K562 (cell line): ENCODE results near the gene KIF25. TPM values are rescaled to one million over a fixed set of nuclear protein-coding genes. Genes with fewer than 3 reads are reported as not detected.
A peak's percentile ranks its signal among the peaks of the same experiment; 100 is the strongest.

Source experiments
- ATAC-seq: fragments of 200-7000 bp; cut with Tn5 transposase; 3 replicates; pipeline ENCODE4 v1.9.1; 2020; ENCODE audit warnings: moderate library complexity
- BruUV-seq: library from RNA; stranded (reverse); fragments of 400-500 nt; replicated peaks from 2 replicates; lab custom pipeline; 2021; lab: Mats Ljungman, UMichigan
- CTCF ChIA-PET: fragments of 300-600 bp; formaldehyde crosslinking; extraction: SDS; loops from one replicate; lab custom pipeline; 2021; ENCODE audit warnings: low intra/inter-chr PET ratio; lab: Yijun Ruan, JAX
- POLR2A ChIA-PET: fragments of 300-600, 350-650 bp; sonication (Branson Sonifier 250); formaldehyde crosslinking; extraction: SDS; loops from one replicate; lab custom pipeline; 2021; ENCODE audit warnings: antibody characterized with exemption, inconsistent platforms; lab: Yijun Ruan, JAX
- DNase-seq, 4 experiments: peaks; one replicate each; pipeline versions ENCODE4 v3.0.0 to v3.0.0-alpha.2; 2011 to 2018; ENCODE audit warnings: low spot score in 3 of 4, mixed read lengths in 3 of 4; ENCODE audit errors: extremely low read depth in 1 of 4
- FAIRE-seq: peaks from 2 replicates; lab custom pipeline; 2011; peaks lifted over from hg19 to GRCh38; lab: Jason Lieb, UNC
- H2AFZ ChIP-seq: 2 replicates; pipeline ENCODE4 v1.6.0; 2011; ENCODE audit warnings: low read depth, low read length, control low read depth, inconsistent platforms
- H3K27ac ChIP-seq: fragments of 200-600 bp; 3 replicates; pipeline ENCODE4 v1.8.0; 2011; ENCODE audit warnings: low read depth, mild to moderate bottlenecking, control low read depth, inconsistent platforms, low read length, moderate library complexity, mixed read lengths; ENCODE audit errors: extremely low read depth
- H3K27me3 ChIP-seq, 2 experiments: fragments of 300-600 bp in 1 of 2; 2 replicates in 1 of 2; 3 replicates in 1 of 2; pipeline versions ENCODE4 v1.6.0 to v1.8.0; 2011; ENCODE audit warnings: inconsistent platforms in 2 of 2, low read length in 2 of 2, mild to moderate bottlenecking in 1 of 2, mixed read lengths in 1 of 2, moderate library complexity in 1 of 2; ENCODE audit not compliant: control insufficient read depth in 2 of 2, insufficient read depth in 2 of 2
- H3K36me3 ChIP-seq: fragments of 300-600 bp; 3 replicates; pipeline ENCODE4 v1.8.0; 2011; ENCODE audit warnings: mild to moderate bottlenecking, low read length, inconsistent platforms; ENCODE audit not compliant: control insufficient read depth, insufficient read depth
- H3K4me1 ChIP-seq, 2 experiments: fragments of 200-600 bp in 1 of 2; replicated peaks in 1 of 2; 2 replicates in 1 of 2; 3 replicates in 1 of 2; pipeline versions ENCODE4 v1.5.1 to v1.8.0; 2011; ENCODE audit warnings: inconsistent platforms in 2 of 2, low read length in 2 of 2, mild to moderate bottlenecking in 1 of 2, mixed read lengths in 1 of 2, moderate library complexity in 1 of 2; ENCODE audit not compliant: control insufficient read depth in 2 of 2, insufficient read depth in 2 of 2
- H3K4me2 ChIP-seq: 2 replicates; pipeline ENCODE4 v1.6.1; 2011; ENCODE audit warnings: low read length, control low read depth, inconsistent platforms, mixed read lengths; ENCODE audit not compliant: insufficient read depth
- H3K4me3 ChIP-seq: fragments of 200-600 bp; sonication (generic), shearing (Covaris generic); 2 replicates; pipeline ENCODE4 v1.5.1; 2016; ENCODE audit warnings: control low read depth, inconsistent platforms
- H3K79me2 ChIP-seq: fragments of 200-600 bp; 3 replicates; pipeline ENCODE4 v1.8.0; 2011; ENCODE audit warnings: low read length, inconsistent platforms; ENCODE audit not compliant: control insufficient read depth, insufficient read depth
- H3K9ac ChIP-seq, 2 experiments: 2 replicates each; pipeline versions ENCODE4 v1.6.0 to v1.6.1; 2011; ENCODE audit warnings: low read depth in 2 of 2, low read length in 2 of 2, control low read depth in 1 of 2, inconsistent platforms in 1 of 2, mild to moderate bottlenecking in 1 of 2, mixed read lengths in 1 of 2; ENCODE audit not compliant: insufficient read depth in 1 of 2
- H3K9me1 ChIP-seq: one replicate; pipeline ENCODE4 v1.6.0; 2011; ENCODE audit warnings: inconsistent platforms, mild to moderate bottlenecking, low read length, moderate library complexity; ENCODE audit not compliant: control insufficient read depth, insufficient read depth
- H3K9me3 ChIP-seq: replicated peaks from 2 replicates; pipeline ENCODE4 v1.5.1; 2011; ENCODE audit warnings: low read depth, low read length, inconsistent platforms; ENCODE audit not compliant: control insufficient read depth, insufficient read depth
- H4K20me1 ChIP-seq: replicated peaks from 2 replicates; pipeline ENCODE4 v1.6.1; 2011; ENCODE audit warnings: low read length, inconsistent platforms, mixed read lengths; ENCODE audit not compliant: control insufficient read depth, insufficient read depth
- CREB3 ChIP-seq: fragments of 450-650 bp; conservative IDR thresholded peaks from 2 replicates; pipeline ENCODE4 v1.6.1; 2016; ENCODE audit warnings: missing genetic modification characterization, low read depth, mild to moderate bottlenecking, missing compliant biosample characterization, moderate library complexity
- E2F3 ChIP-seq: fragments of 250-450 bp; sonication (Bioruptor Pico); IDR thresholded peaks from 2 replicates; pipeline ENCODE4 v1.4.0; 2020; ENCODE audit warnings: mild to moderate bottlenecking
- POLR2G ChIP-seq: fragments of 200-400 bp; formaldehyde crosslinking; IDR thresholded peaks from 2 replicates; pipeline ENCODE4 v1.6.1; 2017; ENCODE audit warnings: low read depth, mild to moderate bottlenecking, antibody characterized with exemption, low read length, moderate library complexity
- WGBS: fragments of 100-300 bp; shearing (Covaris generic); methylation state at CpG from one replicate; pipeline ENCODE4 v1.1.6; 2016; ENCODE audit warnings: low coverage, mixed read lengths; ENCODE audit not compliant: insufficient coverage; ENCODE audit errors: missing lambda C conversion rate; 5-methylcytosine and 5-hydroxymethylcytosine counted together
- in situ Hi-C: fragments of 300-500 bp; cut with MboI; formaldehyde crosslinking; loops from 4 replicates; pipeline ENCODE4 v1.15.0; 2018; ENCODE audit warnings: inconsistent platforms, mixed read lengths
- intact Hi-C: fragments of 100-400 bp; cut with micrococcal nuclease; formaldehyde crosslinking; loops from 2 replicates; pipeline ENCODE4 v1.14.2; 2022
- polyA plus RNA-seq, 8 experiments: library from polyadenylated mRNA; depleted of rRNA in 4 of 8; stranded (reverse) in 5 of 8; unstranded in 3 of 8; fragments of >200 nt; fragmentation: Nextera tagmentation in 2 of 8; fragmentation: Illumina TruSeq in 1 of 8; extraction: Ambion mirVana in 2 of 8; extraction: Trizol in 1 of 8; gene quantifications; 2 replicates each; pipeline versions ENCODE4 v1.2.1 to v1.2.3, GENCODE V29; 2011 to 2014; ENCODE audit warnings: inconsistent platforms in 1 of 8, missing spikeins in 1 of 8
- total RNA-seq, 7 experiments: library from RNA; depleted of rRNA in 6 of 7; stranded (reverse); fragments of >200 nt in 6 of 7; fragmentation: Illumina TruSeq in 2 of 7; extraction: Trizol in 2 of 7; gene quantifications; 2 replicates each; pipeline versions ENCODE4 v1.2.1 to v1.2.3, GENCODE V29; 2011 to 2021; ENCODE audit warnings: low replicate concordance in 1 of 7

The KIF25 gene
- total and polyA plus RNA-seq, 9 of the 15 experiments (the other 6 are each of a cell fraction or from before 2014, with no cell fraction given) = 0.04 to 0.49 (median 0.23) TPM; not detected in 5

- WGBS = 95% methylated on average over 29 of the region's 29 CpGs
These were observed 45.5 kb upstream of the KIF25 start for GRCh38 chr6:167951781-167952511.

More at GRCh38 chr6:167951781-167952511, 45.5 kb upstream of the KIF25 start:
- 0 out of 2 replicates have a peak, but pooled peaks cover 5% of the 10 kb centered on the region for H4K20me1 ChIP-seq
- H3K4me2 ChIP-seq = no peak overlapping the region
- peaks cover 80% of the 10 kb centered on the region for H3K36me3 ChIP-seq
- H3K9me3 ChIP-seq = no peaks in the 10 kb centered on the region
- no peaks in the 10 kb centered on the region for H3K27me3 ChIP-seq
- ChIA-PET POLR2A (interaction anchor here (0.6 kb wide), 1 partner anchor 1221 kb away, joined by 4 read pairs; no protein-coding TSS in a partner anchor), CTCF (no interaction called here)
- H2AFZ ChIP-seq = no peak overlapping the region
- in situ Hi-C loops = no loop called here
- H3K27ac ChIP-seq = no peak overlapping the region
- peak overlapping the region in 1 of 2 experiments; percentile 13; a peak in 1 of 4 replicates for H3K9ac ChIP-seq
- H3K4me3 ChIP-seq = no peak overlapping the region
- FAIRE-seq = no peak
- ATAC-seq = no peak
- intact Hi-C loops = no loop called here
- no peaks in the 10 kb centered on the region for H3K79me2 ChIP-seq
- BruUV-seq = TSS peak; percentile 27
- no peak for DNase-seq
- TF ChIP-seq CREB3 (tag) (no peak), E2F3 (CRISPR knock-in tag) (no peak), POLR2G (0 out of 2 replicates have a peak, but pooled peaks have one; percentile 29)
- no peaks in the 10 kb centered on the region for H3K9me1 ChIP-seq
- H3K4me1 ChIP-seq = peaks cover 0 to 5% of the 10 kb centered on the region in 2 experiments; a peak in 1 of 5 replicates
